NB4 (cell line): ENCODE measurements around the gene TSSK6.

ENCODE experiments used
- CTCF ChIP-seq: IDR thresholded peaks from one replicate; pipeline ENCODE4 v1.5.1; 2012; ENCODE audit warnings: low read depth, low read length
- MAX ChIP-seq: IDR thresholded peaks from 2 replicates; pipeline ENCODE4 v1.6.1; 2011; ENCODE audit warnings: low read depth, low read length
- MYC ChIP-seq: IDR thresholded peaks from 2 replicates; pipeline ENCODE4 v1.6.1; 2011; ENCODE audit warnings: low read depth, low read length
- POLR2A ChIP-seq: IDR thresholded peaks from 2 replicates; pipeline ENCODE4 v1.6.1; 2011; ENCODE audit warnings: mild to moderate bottlenecking; ENCODE audit not compliant: insufficient read length; ENCODE audit errors: extremely low read depth

- TF ChIP-seq CTCF (no peak), POLR2A (no peak), MAX (no peak), MYC (no peak)
Measured at GRCh38 chr19:19523177-19523576, 7.8 kb upstream of the TSSK6 start.
